Measurements from ENCODE around the gene OR2A2. TPM values are rescaled to one million over a fixed set of nuclear protein-coding genes. Genes with fewer than 3 reads are reported as not detected.

The OR2A2 gene
- total RNA-seq, 1 experiment from 2014 or later: not detected

DNA sequence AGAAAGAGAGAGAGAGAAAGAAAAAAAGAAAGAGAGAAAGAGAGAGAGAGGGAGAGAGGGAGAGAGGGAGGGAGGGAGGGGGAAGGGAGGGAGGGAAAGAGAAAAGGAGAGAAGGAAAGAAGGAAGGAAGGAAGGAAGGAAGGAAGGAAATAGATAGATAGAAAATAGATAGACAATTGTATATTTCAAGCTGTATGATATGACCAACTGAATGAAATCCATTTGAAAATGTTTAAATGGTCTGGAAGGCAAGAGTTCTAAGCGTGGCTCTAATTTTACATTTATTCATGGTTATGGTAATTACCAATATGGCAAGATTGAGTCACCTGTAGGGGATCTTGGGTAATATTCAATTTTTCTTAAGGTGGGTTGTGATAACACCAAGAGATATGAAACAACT, 49.5 kb downstream of the OR2A2 start:
- no TSS peak for BruUV-seq (replicated peaks)
- Histone ChIP-seq H3K4me1 (ENCODE audit: control insufficient read depth, insufficient read depth, low read length) (no peaks in the 10 kb centered on the region), H3K4me3 (ENCODE audit: low read depth in 2 of 2, low read length in 2 of 2) (no peak overlapping the region), H3K27ac (ENCODE audit: low read length) (no peak overlapping the region), H3K36me3 (ENCODE audit: control insufficient read depth, insufficient read depth, low read length) (no peaks in the 10 kb centered on the region), H3K27me3 (ENCODE audit: control insufficient read depth, insufficient read depth, low read length) (no peaks in the 10 kb centered on the region; the same call in 1 of the 2 replicates), H3K9me3 (ENCODE audit: control insufficient read depth, insufficient read depth, low read depth, low read length) (no peaks in the 10 kb centered on the region)
- POLR2A ChIA-PET: no interaction called here
- no peak for DNase-seq (ENCODE audit: low read depth, low spot score)
- no peak for ATAC-seq
- CTCF ChIA-PET: no interaction called here
- in situ Hi-C loops (cut with HindIII; ENCODE audit: low pct_unique_long_range_greater_than_20kb, low sequenced_read_pairs): no loop called here
- intact Hi-C loops (cut with micrococcal nuclease; ENCODE audit: unreplicated experiment): no loop called here
- TF ChIP-seq REST (IDR thresholded peaks at IDR 0.05; ENCODE audit: insufficient read depth in 1 of 2, low read depth in 2 of 2, low read length in 1 of 2): no peak
- no peak for TF ChIP-seq POLR2AphosphoS5 (IDR thresholded peaks at IDR 0.05; ENCODE audit: low read depth, low read length)
- TF ChIP-seq SIN3A (IDR thresholded peaks at IDR 0.05; ENCODE audit: borderline replicate concordance, insufficient read depth, low read depth, low read length): no peak
- TF ChIP-seq CTCF (IDR thresholded peaks at IDR 0.05): no peak
- TF ChIP-seq TCF7L2 (IDR thresholded peaks at IDR 0.05; ENCODE audit: low read depth, low read length): no peak

Other genes with a start within 250 kb of the OR2A2 start
- 35.2 TPM for gene TCAF1, start 207.4 kb upstream of the OR2A2 start, total RNA-seq (2021; ENCODE audit: unreplicated experiment)
- gene OR2F2, start 174.3 kb upstream of the OR2A2 start, total RNA-seq (2021; ENCODE audit: unreplicated experiment): not detected
- not detected for gene OR2F1, start 154.7 kb upstream of the OR2A2 start, total RNA-seq (2021; ENCODE audit: unreplicated experiment)
- gene OR6B1, start 109.3 kb upstream of the OR2A2 start, total RNA-seq (2021; ENCODE audit: unreplicated experiment): not detected
- not detected for gene OR2A5, start 60.6 kb upstream of the OR2A2 start, total RNA-seq (2021; ENCODE audit: unreplicated experiment)
- gene OR2A25, start 39.8 kb upstream of the OR2A2 start, total RNA-seq (2021; ENCODE audit: unreplicated experiment): not detected
- gene OR2A12, start 23.3 kb upstream of the OR2A2 start, total RNA-seq (2021; ENCODE audit: unreplicated experiment): not detected
- gene OR2A14, start 13.6 kb downstream of the OR2A2 start, total RNA-seq (2021; ENCODE audit: unreplicated experiment): not detected
- 5.9 TPM for gene CTAGE4, start 73.9 kb downstream of the OR2A2 start, total RNA-seq (2021; ENCODE audit: unreplicated experiment)
- gene ARHGEF35, start 86.2 kb downstream of the OR2A2 start, total RNA-seq (2021; ENCODE audit: unreplicated experiment): 12.0 TPM
- gene OR2A42, start 130.0 kb downstream of the OR2A2 start, total RNA-seq (2021; ENCODE audit: unreplicated experiment): not detected
- 0.82 TPM for gene OR2A7, start 155.2 kb downstream of the OR2A2 start, total RNA-seq (2021; ENCODE audit: unreplicated experiment)
- gene CTAGE8, start 159.7 kb downstream of the OR2A2 start, total RNA-seq (2021; ENCODE audit: unreplicated experiment): 5.2 TPM
- not detected for gene OR2A1, start 202.8 kb downstream of the OR2A2 start, total RNA-seq (2021; ENCODE audit: unreplicated experiment)
- 37.1 TPM for gene ARHGEF5, start 245.8 kb downstream of the OR2A2 start, total RNA-seq (2021; ENCODE audit: unreplicated experiment)

Measured in Panc1 (cell line).